Measurements from ENCODE around the gene SACM1L.

DNA sequence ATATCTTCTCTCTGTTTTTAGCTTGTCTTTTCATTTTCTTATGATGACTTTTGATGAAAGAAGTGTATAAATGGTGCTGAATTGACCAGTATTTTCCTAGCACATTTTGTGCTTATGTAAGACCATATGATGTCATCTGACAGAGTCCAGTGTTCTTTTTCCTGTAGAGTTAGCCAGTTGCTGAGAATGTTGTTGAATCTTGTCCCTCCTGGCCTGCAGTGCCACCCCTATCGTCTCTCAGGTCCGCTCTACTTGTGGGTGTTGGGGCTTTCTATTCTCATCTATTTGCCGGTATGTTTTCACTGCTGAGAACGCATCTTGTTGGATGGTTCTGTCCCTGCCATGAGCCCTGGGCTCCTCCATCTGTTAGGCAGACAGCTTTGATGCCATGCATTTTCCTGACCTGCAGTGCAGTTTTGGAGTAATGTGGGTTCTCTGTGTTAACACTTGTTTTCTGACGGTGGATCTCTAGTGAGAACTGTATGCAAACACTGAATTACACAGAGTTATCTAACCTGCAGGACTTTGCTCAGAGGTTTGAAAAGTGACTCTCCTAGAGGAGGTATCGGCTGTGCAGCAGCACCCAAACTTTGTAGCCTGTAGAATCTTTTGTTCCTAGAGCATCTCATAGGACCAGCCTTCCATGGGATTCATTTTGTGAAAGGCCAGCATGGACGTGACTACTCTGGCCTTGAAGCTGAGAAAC is 62.5 kb downstream of the SACM1L start:
- TF ChIP-seq, protein P1, sequence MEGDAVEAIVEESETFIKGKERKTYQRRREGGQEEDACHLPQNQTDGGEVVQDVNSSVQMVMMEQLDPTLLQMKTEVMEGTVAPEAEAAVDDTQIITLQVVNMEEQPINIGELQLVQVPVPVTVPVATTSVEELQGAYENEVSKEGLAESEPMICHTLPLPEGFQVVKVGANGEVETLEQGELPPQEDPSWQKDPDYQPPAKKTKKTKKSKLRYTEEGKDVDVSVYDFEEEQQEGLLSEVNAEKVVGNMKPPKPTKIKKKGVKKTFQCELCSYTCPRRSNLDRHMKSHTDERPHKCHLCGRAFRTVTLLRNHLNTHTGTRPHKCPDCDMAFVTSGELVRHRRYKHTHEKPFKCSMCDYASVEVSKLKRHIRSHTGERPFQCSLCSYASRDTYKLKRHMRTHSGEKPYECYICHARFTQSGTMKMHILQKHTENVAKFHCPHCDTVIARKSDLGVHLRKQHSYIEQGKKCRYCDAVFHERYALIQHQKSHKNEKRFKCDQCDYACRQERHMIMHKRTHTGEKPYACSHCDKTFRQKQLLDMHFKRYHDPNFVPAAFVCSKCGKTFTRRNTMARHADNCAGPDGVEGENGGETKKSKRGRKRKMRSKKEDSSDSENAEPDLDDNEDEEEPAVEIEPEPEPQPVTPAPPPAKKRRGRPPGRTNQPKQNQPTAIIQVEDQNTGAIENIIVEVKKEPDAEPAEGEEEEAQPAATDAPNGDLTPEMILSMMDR (IDR thresholded peaks at IDR 0.05), result no peak
- TF ChIP-seq POLR2A (IDR thresholded peaks at IDR 0.05), result no peak

All from heart left ventricle (tissue), 13 donors.